ENCODE data around the gene L3MBTL3.
"Not testable (repeated sequence)": the region's sequence is repeated elsewhere in the genome, so short reads cannot be mapped to it uniquely, and the experiment has no call there.

Gene L3MBTL3

GRCh38 chr6:130136798-130137197 is 118.4 kb downstream of the L3MBTL3 start:
- no peak for DNase-seq (ENCODE audit: low read depth in 3 of 3, low spot score in 1 of 3)

GRCh38 chr6:130138116-130138908 is 119.9 kb downstream of the L3MBTL3 start:
- DNase-seq (ENCODE audit: low read depth in 3 of 3, low spot score in 1 of 3), result no peak

- DNase-seq (ENCODE audit: low read depth in 3 of 3, low spot score in 1 of 3), result no peak
These were observed 120.5 kb downstream of the L3MBTL3 start for GRCh38 chr6:130138909-130139242.

- DNase-seq (ENCODE audit: low read depth in 3 of 3, low spot score in 1 of 3), result no peak
These were observed 121.7 kb downstream of the L3MBTL3 start for GRCh38 chr6:130140084-130140483.

GRCh38 chr6:130143709-130144108 is 125.3 kb downstream of the L3MBTL3 start:
- no peak for DNase-seq (ENCODE audit: low read depth in 3 of 3, low spot score in 1 of 3)

- no peak for DNase-seq (ENCODE audit: low read depth in 3 of 3, low spot score in 1 of 3)
These were observed 128.7 kb downstream of the L3MBTL3 start for GRCh38 chr6:130147111-130147510.

- DNase-seq (ENCODE audit: low read depth in 3 of 3, low spot score in 1 of 3), result no peak
These were observed 129.8 kb downstream of the L3MBTL3 start for GRCh38 chr6:130148181-130148580.

GRCh38 chr6:130149016-130149415 is 130.6 kb downstream of the L3MBTL3 start:
- not testable (repeated sequence) for DNase-seq (ENCODE audit: low read depth in 3 of 3, low spot score in 1 of 3)

GRCh38 chr6:130150906-130151305 is 132.5 kb downstream of the L3MBTL3 start:
- no peak for DNase-seq (ENCODE audit: low read depth in 3 of 3, low spot score in 1 of 3)

- DNase-seq (ENCODE audit: low read depth in 3 of 3, low spot score in 1 of 3), result no peak
These were observed 134.6 kb downstream of the L3MBTL3 start for GRCh38 chr6:130152908-130153510.

- no peak for DNase-seq (ENCODE audit: low read depth in 3 of 3, low spot score in 1 of 3)
These were observed 138.5 kb downstream of the L3MBTL3 start for GRCh38 chr6:130156908-130157307.

GRCh38 chr6:130158056-130158455 is 139.7 kb downstream of the L3MBTL3 start:
- no peak for DNase-seq (ENCODE audit: low read depth in 3 of 3, low spot score in 1 of 3)

GRCh38 chr6:130158548-130158947 is 140.2 kb downstream of the L3MBTL3 start:
- DNase-seq (ENCODE audit: low read depth in 3 of 3, low spot score in 1 of 3), result no peak

- DNase-seq (ENCODE audit: low read depth in 3 of 3, low spot score in 1 of 3), result no peak
These were observed 141.6 kb downstream of the L3MBTL3 start for GRCh38 chr6:130159956-130160355.

GRCh38 chr6:130161683-130162404 is 143.5 kb downstream of the L3MBTL3 start:
- no peak for DNase-seq (ENCODE audit: low read depth in 3 of 3, low spot score in 1 of 3)

GRCh38 chr6:130162421-130162820 is 144.0 kb downstream of the L3MBTL3 start:
- no peak for DNase-seq (ENCODE audit: low read depth in 3 of 3, low spot score in 1 of 3)

GRCh38 chr6:130163266-130163665 is 144.9 kb downstream of the L3MBTL3 start:
- no peak for DNase-seq (ENCODE audit: low read depth in 3 of 3, low spot score in 1 of 3)

GRCh38 chr6:130164251-130164650 is 145.9 kb downstream of the L3MBTL3 start:
- DNase-seq (ENCODE audit: low read depth in 3 of 3, low spot score in 1 of 3), result no peak

- DNase-seq (ENCODE audit: low read depth in 3 of 3, low spot score in 1 of 3), result no peak
These were observed 149.3 kb downstream of the L3MBTL3 start for GRCh38 chr6:130167655-130168054.

GRCh38 chr6:130170160-130170559 is 151.8 kb downstream of the L3MBTL3 start:
- not testable (repeated sequence) for DNase-seq (ENCODE audit: low read depth in 3 of 3, low spot score in 1 of 3)

- not testable (repeated sequence) for DNase-seq (ENCODE audit: low read depth in 3 of 3, low spot score in 1 of 3)
These were observed 155.1 kb downstream of the L3MBTL3 start for GRCh38 chr6:130173377-130174004.

- DNase-seq (ENCODE audit: low read depth in 3 of 3, low spot score in 1 of 3), result no peak
These were observed 158.0 kb downstream of the L3MBTL3 start for GRCh38 chr6:130176378-130176777.

Measured in stimulated activated CD4-positive, alpha-beta T cell treated with anti-CD3 and anti-CD28 coated beads, TNF-alpha, amount 100 ng/mL, for 1 hour (primary cell).